Measurements from ENCODE around the gene PDIA5. TPM values are rescaled to one million over a fixed set of nuclear protein-coding genes. Genes with fewer than 3 reads are reported as not detected.

PDIA5 gene
- total RNA-seq, 1 experiment from 2014 or later, result 53.6 TPM

DNA sequence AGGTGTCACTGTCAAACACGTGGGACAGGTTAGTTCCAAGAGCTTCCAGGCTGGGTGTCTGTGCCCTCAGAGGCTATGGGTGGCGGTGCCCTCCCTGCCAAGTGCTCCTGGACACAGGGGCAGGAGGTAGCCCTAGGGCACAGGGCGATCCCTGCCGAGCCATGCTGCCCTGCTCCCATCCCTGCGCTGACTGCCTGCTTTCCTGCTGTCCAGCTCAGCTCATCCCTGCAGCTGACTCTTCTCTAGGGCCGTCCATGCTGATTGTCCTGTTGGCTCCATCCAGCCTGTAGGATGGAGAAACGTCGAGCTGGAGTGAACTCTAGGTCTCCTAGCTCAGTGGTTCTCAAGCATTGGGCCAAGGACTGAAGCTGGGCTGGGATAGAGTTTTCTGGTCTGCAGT, 3.7 kb downstream of the PDIA5 start:
- ATAC-seq (no peak), DNase-seq (ENCODE audit: low read depth, low spot score) (no peak)
- Histone ChIP-seq H3K27me3 (ENCODE audit: control insufficient read depth, insufficient read depth, low read length) (no peaks in the 10 kb centered on the region), H3K4me3 (ENCODE audit: low read depth in 2 of 2, low read length in 2 of 2) (no peak overlapping the region), H3K36me3 (ENCODE audit: control insufficient read depth, insufficient read depth, low read length) (no peaks in the 10 kb centered on the region), H3K9me3 (ENCODE audit: control insufficient read depth, insufficient read depth, low read depth, low read length) (no peaks in the 10 kb centered on the region), H3K27ac (ENCODE audit: low read length) (no peak overlapping the region), H3K4me1 (ENCODE audit: control insufficient read depth, insufficient read depth, low read length) (peaks cover 36% of the 10 kb centered on the region)
- TF ChIP-seq TCF7L2 (IDR thresholded peaks at IDR 0.05; ENCODE audit: low read depth, low read length) (no peak), SIN3A (IDR thresholded peaks at IDR 0.05; ENCODE audit: borderline replicate concordance, insufficient read depth, low read depth, low read length) (no peak), POLR2AphosphoS5 (IDR thresholded peaks at IDR 0.05; ENCODE audit: low read depth, low read length) (no peak)
- TF ChIP-seq, protein P1, sequence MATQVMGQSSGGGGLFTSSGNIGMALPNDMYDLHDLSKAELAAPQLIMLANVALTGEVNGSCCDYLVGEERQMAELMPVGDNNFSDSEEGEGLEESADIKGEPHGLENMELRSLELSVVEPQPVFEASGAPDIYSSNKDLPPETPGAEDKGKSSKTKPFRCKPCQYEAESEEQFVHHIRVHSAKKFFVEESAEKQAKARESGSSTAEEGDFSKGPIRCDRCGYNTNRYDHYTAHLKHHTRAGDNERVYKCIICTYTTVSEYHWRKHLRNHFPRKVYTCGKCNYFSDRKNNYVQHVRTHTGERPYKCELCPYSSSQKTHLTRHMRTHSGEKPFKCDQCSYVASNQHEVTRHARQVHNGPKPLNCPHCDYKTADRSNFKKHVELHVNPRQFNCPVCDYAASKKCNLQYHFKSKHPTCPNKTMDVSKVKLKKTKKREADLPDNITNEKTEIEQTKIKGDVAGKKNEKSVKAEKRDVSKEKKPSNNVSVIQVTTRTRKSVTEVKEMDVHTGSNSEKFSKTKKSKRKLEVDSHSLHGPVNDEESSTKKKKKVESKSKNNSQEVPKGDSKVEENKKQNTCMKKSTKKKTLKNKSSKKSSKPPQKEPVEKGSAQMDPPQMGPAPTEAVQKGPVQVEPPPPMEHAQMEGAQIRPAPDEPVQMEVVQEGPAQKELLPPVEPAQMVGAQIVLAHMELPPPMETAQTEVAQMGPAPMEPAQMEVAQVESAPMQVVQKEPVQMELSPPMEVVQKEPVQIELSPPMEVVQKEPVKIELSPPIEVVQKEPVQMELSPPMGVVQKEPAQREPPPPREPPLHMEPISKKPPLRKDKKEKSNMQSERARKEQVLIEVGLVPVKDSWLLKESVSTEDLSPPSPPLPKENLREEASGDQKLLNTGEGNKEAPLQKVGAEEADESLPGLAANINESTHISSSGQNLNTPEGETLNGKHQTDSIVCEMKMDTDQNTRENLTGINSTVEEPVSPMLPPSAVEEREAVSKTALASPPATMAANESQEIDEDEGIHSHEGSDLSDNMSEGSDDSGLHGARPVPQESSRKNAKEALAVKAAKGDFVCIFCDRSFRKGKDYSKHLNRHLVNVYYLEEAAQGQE (IDR thresholded peaks at IDR 0.05; ENCODE audit: insufficient read depth in 1 of 2, low read depth in 2 of 2, low read length in 1 of 2), result no peak
- TF ChIP-seq, protein P2, sequence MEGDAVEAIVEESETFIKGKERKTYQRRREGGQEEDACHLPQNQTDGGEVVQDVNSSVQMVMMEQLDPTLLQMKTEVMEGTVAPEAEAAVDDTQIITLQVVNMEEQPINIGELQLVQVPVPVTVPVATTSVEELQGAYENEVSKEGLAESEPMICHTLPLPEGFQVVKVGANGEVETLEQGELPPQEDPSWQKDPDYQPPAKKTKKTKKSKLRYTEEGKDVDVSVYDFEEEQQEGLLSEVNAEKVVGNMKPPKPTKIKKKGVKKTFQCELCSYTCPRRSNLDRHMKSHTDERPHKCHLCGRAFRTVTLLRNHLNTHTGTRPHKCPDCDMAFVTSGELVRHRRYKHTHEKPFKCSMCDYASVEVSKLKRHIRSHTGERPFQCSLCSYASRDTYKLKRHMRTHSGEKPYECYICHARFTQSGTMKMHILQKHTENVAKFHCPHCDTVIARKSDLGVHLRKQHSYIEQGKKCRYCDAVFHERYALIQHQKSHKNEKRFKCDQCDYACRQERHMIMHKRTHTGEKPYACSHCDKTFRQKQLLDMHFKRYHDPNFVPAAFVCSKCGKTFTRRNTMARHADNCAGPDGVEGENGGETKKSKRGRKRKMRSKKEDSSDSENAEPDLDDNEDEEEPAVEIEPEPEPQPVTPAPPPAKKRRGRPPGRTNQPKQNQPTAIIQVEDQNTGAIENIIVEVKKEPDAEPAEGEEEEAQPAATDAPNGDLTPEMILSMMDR (IDR thresholded peaks at IDR 0.05), result no peak
- ChIA-PET CTCF (no interaction called here), POLR2A (interaction anchor here (0.7 kb wide), 1 partner anchor 10 kb away, joined by 5 read pairs; no protein-coding TSS in a partner anchor)
- intact Hi-C loops (cut with micrococcal nuclease; ENCODE audit: unreplicated experiment), result no loop called here
- no TSS peak for BruUV-seq (replicated peaks)
- in situ Hi-C loops (cut with HindIII; ENCODE audit: low pct_unique_long_range_greater_than_20kb, low sequenced_read_pairs), result no loop called here

DNA sequence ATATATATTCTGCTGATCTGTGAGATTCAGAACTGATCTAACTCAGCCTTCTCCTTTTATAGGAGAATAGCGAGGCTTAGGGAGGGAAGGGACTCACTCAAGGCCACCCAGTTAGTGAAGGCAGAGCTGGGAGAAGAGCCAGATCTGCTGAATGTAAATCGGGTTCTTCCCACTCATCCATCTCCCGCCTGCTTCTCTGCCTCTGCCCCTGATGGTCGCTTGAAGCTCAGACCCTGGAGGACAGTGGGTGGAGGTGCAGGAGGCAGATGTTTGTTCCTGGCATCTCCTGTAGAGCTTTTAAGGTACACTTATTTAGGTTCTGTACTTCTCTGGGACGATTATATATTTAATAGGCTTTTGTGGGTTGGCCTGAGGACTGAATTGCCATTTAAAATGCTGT, 4.3 kb downstream of the PDIA5 start:
- CTCF ChIA-PET, result no interaction called here
- DNase-seq (ENCODE audit: low read depth, low spot score) (no peak), ATAC-seq (no peak)
- Histone ChIP-seq H3K27me3 (ENCODE audit: control insufficient read depth, insufficient read depth, low read length) (no peaks in the 10 kb centered on the region), H3K4me3 (ENCODE audit: low read depth in 2 of 2, low read length in 2 of 2) (no peak overlapping the region), H3K27ac (ENCODE audit: low read length) (0 out of 2 replicates have a peak overlapping the region, but pooled peaks have one; percentile 19), H3K36me3 (ENCODE audit: control insufficient read depth, insufficient read depth, low read length) (no peaks in the 10 kb centered on the region), H3K4me1 (ENCODE audit: control insufficient read depth, insufficient read depth, low read length) (peaks cover 40% of the 10 kb centered on the region), H3K9me3 (ENCODE audit: control insufficient read depth, insufficient read depth, low read depth, low read length) (no peaks in the 10 kb centered on the region)
- intact Hi-C loops (cut with micrococcal nuclease; ENCODE audit: unreplicated experiment) (no loop called here), in situ Hi-C loops (cut with HindIII; ENCODE audit: low pct_unique_long_range_greater_than_20kb, low sequenced_read_pairs) (no loop called here)
- BruUV-seq (replicated peaks), result no TSS peak
- POLR2A ChIA-PET, result no interaction called here
- no peak for TF ChIP-seq SIN3A (IDR thresholded peaks at IDR 0.05; ENCODE audit: borderline replicate concordance, insufficient read depth, low read depth, low read length)
- TF ChIP-seq, protein P1 (IDR thresholded peaks at IDR 0.05; ENCODE audit: insufficient read depth in 1 of 2, low read depth in 2 of 2, low read length in 1 of 2), result no peak
- TF ChIP-seq TCF7L2 (IDR thresholded peaks at IDR 0.05; ENCODE audit: low read depth, low read length), result no peak
- no peak for TF ChIP-seq POLR2AphosphoS5 (IDR thresholded peaks at IDR 0.05; ENCODE audit: low read depth, low read length)
- TF ChIP-seq, protein P2 (IDR thresholded peaks at IDR 0.05), result no peak
